Endothelial cell of umbilical vein (primary cell): Measurements from ENCODE around the gene FAM193A. TPM values are rescaled to one million over a fixed set of nuclear protein-coding genes. Genes with fewer than 3 reads are reported as not detected.

Experiments
- BruUV-seq: library from RNA; stranded (reverse); fragments of 400-500 nt; replicated peaks from 2 replicates; lab custom pipeline; 2021; lab: Mats Ljungman, UMichigan
- CTCF ChIA-PET: fragments of 300-600, 350-600 bp; sonication (Branson Sonifier 250); formaldehyde crosslinking; loops from one replicate; lab custom pipeline; 2021; ENCODE audit warnings: antibody characterized with exemption, inconsistent platforms; lab: Charles Lee
- POLR2A ChIA-PET: fragments of 300-600, 350-600 bp; sonication (Branson Sonifier 250); formaldehyde crosslinking; loops from one replicate; lab custom pipeline; 2021; ENCODE audit warnings: antibody characterized with exemption, inconsistent platforms; lab: Charles Lee
- DNase-seq: peaks from one replicate; pipeline ENCODE4 v3.0.0-alpha.2; 2011; ENCODE audit warnings: low read depth, low spot score
- FAIRE-seq: peaks from 2 replicates; lab custom pipeline; 2011; peaks lifted over from hg19 to GRCh38; lab: Jason Lieb, UNC
- H2AFZ ChIP-seq: 2 replicates; pipeline ENCODE4 v1.6.0; 2012; ENCODE audit warnings: low read depth, low read length, control low read depth, inconsistent platforms
- H3K27ac ChIP-seq: 2 replicates; pipeline ENCODE4 v1.5.1; 2011; ENCODE audit warnings: low read depth, mild to moderate bottlenecking, control low read depth, low read length, moderate library complexity; ENCODE audit not compliant: insufficient read depth
- H3K27me3 ChIP-seq, 2 experiments: 2 replicates each; pipeline versions ENCODE4 v1.6.0 to v1.6.1; 2011; ENCODE audit warnings: low read length in 2 of 2, mixed read lengths in 1 of 2; ENCODE audit not compliant: control insufficient read depth in 2 of 2, insufficient read depth in 2 of 2
- H3K36me3 ChIP-seq, 2 experiments: 2 replicates in 1 of 2; 3 replicates in 1 of 2; pipeline ENCODE4 v1.5.1; 2011; ENCODE audit warnings: low read length in 2 of 2, mild to moderate bottlenecking in 1 of 2, moderate library complexity in 1 of 2; ENCODE audit not compliant: control insufficient read depth in 2 of 2, insufficient read depth in 2 of 2; ENCODE audit errors: extremely low read depth in 1 of 2
- H3K4me1 ChIP-seq: 3 replicates; pipeline ENCODE4 v1.5.1; 2011; ENCODE audit warnings: mild to moderate bottlenecking, low read length; ENCODE audit not compliant: control insufficient read depth, insufficient read depth; ENCODE audit errors: extremely low read depth
- H3K4me2 ChIP-seq: 2 replicates; pipeline ENCODE4 v1.6.1; 2011; ENCODE audit warnings: low read length, control low read depth, mixed read lengths; ENCODE audit not compliant: insufficient read depth
- H3K4me3 ChIP-seq, 3 experiments: fragments of 200-600 bp in 1 of 3; sonication (generic), shearing (Covaris generic) in 1 of 3; replicated peaks in 1 of 3; 2 replicates each; pipeline ENCODE4 v1.5.1; 2011 to 2016; ENCODE audit warnings: control low read depth in 3 of 3, low read length in 3 of 3, mild to moderate bottlenecking in 2 of 3, inconsistent platforms in 1 of 3, low read depth in 1 of 3, moderate library complexity in 1 of 3; ENCODE audit not compliant: insufficient read depth in 1 of 3
- H3K79me2 ChIP-seq: 2 replicates; pipeline ENCODE4 v1.6.0; 2012; ENCODE audit warnings: low read length, inconsistent platforms; ENCODE audit not compliant: control insufficient read depth, insufficient read depth
- H3K9ac ChIP-seq: replicated peaks from 2 replicates; pipeline ENCODE3; 2011; ENCODE audit warnings: low read length, control low read depth; ENCODE audit not compliant: insufficient read depth; ENCODE audit errors: extremely low read depth
- H3K9me1 ChIP-seq: replicated peaks from 3 replicates; pipeline ENCODE4 v1.6.0; 2011; ENCODE audit warnings: mild to moderate bottlenecking, low read length; ENCODE audit not compliant: control insufficient read depth, insufficient read depth; ENCODE audit errors: extremely low read depth
- H3K9me3 ChIP-seq: replicated peaks from 2 replicates; pipeline ENCODE4 v1.5.1; 2012; ENCODE audit warnings: low read length, inconsistent platforms; ENCODE audit not compliant: control insufficient read depth, insufficient read depth
- H4K20me1 ChIP-seq: replicated peaks from 2 replicates; pipeline ENCODE3; 2011; ENCODE audit warnings: mild to moderate bottlenecking, low read length; ENCODE audit not compliant: control insufficient read depth, insufficient read depth; ENCODE audit errors: extremely low read depth
- CTCF ChIP-seq, 2 donors: IDR thresholded peaks; 1 replicate in 1 of 2; 2 replicates in 1 of 2; pipeline ENCODE4 v1.5.1; 2011; ENCODE audit warnings: low read length in 2 of 2, mild to moderate bottlenecking in 2 of 2, moderate library complexity in 2 of 2, control low read depth in 1 of 2, inconsistent platforms in 1 of 2, low read depth in 1 of 2; ENCODE audit not compliant: insufficient read depth in 1 of 2; ENCODE audit errors: extremely low read depth in 1 of 2
- EZH2 ChIP-seq: IDR thresholded peaks from 2 replicates; pipeline ENCODE4 v1.6.1; 2012; ENCODE audit warnings: borderline replicate concordance, low read depth, mild to moderate bottlenecking, moderate library complexity, low read length, inconsistent platforms; ENCODE audit not compliant: severe bottlenecking
- FOS ChIP-seq: IDR thresholded peaks from 2 replicates; pipeline ENCODE4 v1.6.1; 2011; ENCODE audit warnings: mild to moderate bottlenecking, low read length, moderate library complexity, borderline replicate concordance; ENCODE audit not compliant: insufficient read depth
- GATA2 ChIP-seq: IDR thresholded peaks from 2 replicates; pipeline ENCODE4 v1.7.0; 2011; ENCODE audit warnings: low read depth, mild to moderate bottlenecking, moderate library complexity, mixed read lengths, low read length; ENCODE audit not compliant: insufficient read length, insufficient read depth
- JUN ChIP-seq: IDR thresholded peaks from 2 replicates; pipeline ENCODE4 v1.6.1; 2011; ENCODE audit warnings: borderline replicate concordance, low read depth; ENCODE audit not compliant: insufficient read length, insufficient read depth
- MAX ChIP-seq: IDR thresholded peaks from 2 replicates; pipeline ENCODE4 v1.6.1; 2011; ENCODE audit not compliant: insufficient read depth, insufficient read length
- MYC ChIP-seq: IDR thresholded peaks from one replicate; pipeline ENCODE4 v1.6.1; 2011; ENCODE audit warnings: mild to moderate bottlenecking, low read depth, low read length
- POLR2A ChIP-seq: IDR thresholded peaks from 2 replicates; pipeline ENCODE4 v1.6.1; 2012; ENCODE audit warnings: low read depth, mild to moderate bottlenecking, control low read depth, low read length
- POLR2AphosphoS5 ChIP-seq: IDR thresholded peaks from 2 replicates; pipeline ENCODE4 v1.6.1; 2012; ENCODE audit warnings: low read depth, mild to moderate bottlenecking, control low read depth, low read length, moderate library complexity; ENCODE audit not compliant: insufficient read depth
- dilution Hi-C: fragments of 300-500 bp; cut with MboI; formaldehyde crosslinking; loops from one replicate; pipeline ENCODE4 v1.15.0; 2019; ENCODE audit warnings: low sequenced_read_pairs; ENCODE audit not compliant: extremely low pct_ligation_motif_present
- intact Hi-C: fragments of 100-400 bp; cut with micrococcal nuclease; formaldehyde crosslinking; loops from one replicate; pipeline ENCODE4 v1.10.0; 2022
- polyA plus RNA-seq, 4 experiments: library from polyadenylated mRNA; depleted of rRNA in 3 of 4; stranded (reverse) in 3 of 4; unstranded in 1 of 4; fragments of >200 nt; gene quantifications; 2 replicates each; pipeline versions ENCODE4 v1.2.1 to v1.2.3, GENCODE V29; 2011 to 2012; ENCODE audit warnings: missing spikeins in 1 of 4
- total RNA-seq: library from RNA; stranded (reverse); gene quantifications from 2 replicates; pipeline ENCODE4 v1.2.3, GENCODE V29; 2021

Gene FAM193A
- total and polyA plus RNA-seq, 2 donors (not counting 3 experiments of a cell fraction or from before 2014, with no cell fraction given) = 12.3 to 32.1 TPM

- no peaks in the 10 kb centered on the region for H3K4me1 ChIP-seq
Measured at GRCh38 chr4:2652415-2653160, 116.1 kb downstream of the FAM193A start.

More at GRCh38 chr4:2652415-2653160, 116.1 kb downstream of the FAM193A start:
- Histone ChIP-seq H3K9me3 (no peaks in the 10 kb centered on the region), H3K27me3 (no peaks in the 10 kb centered on the region), H2AFZ (no peak overlapping the region), H3K36me3 (peaks cover 2 to 15% of the 10 kb centered on the region in 2 experiments), H3K79me2 (no peaks in the 10 kb centered on the region), H3K4me3 (no peak overlapping the region), H3K9me1 (no peaks in the 10 kb centered on the region), H3K9ac (no peak overlapping the region), H3K4me2 (no peak overlapping the region), H4K20me1 (no peaks in the 10 kb centered on the region), H3K27ac (no peak overlapping the region)
- ChIA-PET CTCF (no interaction called here), POLR2A (no interaction called here)
- no TSS peak for BruUV-seq
- no peak for FAIRE-seq
- TF ChIP-seq JUN = no peak
- no peak for TF ChIP-seq GATA2
- TF ChIP-seq MAX = no peak
- no peak for TF ChIP-seq POLR2A
- no peak for TF ChIP-seq CTCF (IDR thresholded peaks at IDR 0.05; ENCODE audit: extremely low read depth in 1 of 2, insufficient read depth in 1 of 2, low read depth in 1 of 2, low read length in 2 of 2)
- no peak for TF ChIP-seq POLR2AphosphoS5
- no peak for TF ChIP-seq MYC
- no peak for TF ChIP-seq EZH2
- TF ChIP-seq FOS = no peak
- intact Hi-C loops (no loop called here), dilution Hi-C loops (no loop called here)
- no peak for DNase-seq
